DOHH2 (cell line): ENCODE results near the gene VEGFB.

Experiments used
- EZH2phosphoT487 ChIP-seq: fragments of 200-600 bp; sonication (generic); IDR thresholded peaks from 2 replicates; pipeline ENCODE4 v1.6.1; 2017; ENCODE audit warnings: borderline replicate concordance, mild to moderate bottlenecking, antibody characterized with exemption, low read length, moderate library complexity, mixed read lengths
- TF ChIP-seq, protein P1 (sequence below): fragments of 200-600 bp; sonication (generic); IDR thresholded peaks from one replicate; pipeline ENCODE4 v1.5.1; 2014; ENCODE audit warnings: antibody characterized with exemption, mild to moderate bottlenecking, low read depth, low read length; ENCODE audit not compliant: poor library complexity, severe bottlenecking

DNA sequence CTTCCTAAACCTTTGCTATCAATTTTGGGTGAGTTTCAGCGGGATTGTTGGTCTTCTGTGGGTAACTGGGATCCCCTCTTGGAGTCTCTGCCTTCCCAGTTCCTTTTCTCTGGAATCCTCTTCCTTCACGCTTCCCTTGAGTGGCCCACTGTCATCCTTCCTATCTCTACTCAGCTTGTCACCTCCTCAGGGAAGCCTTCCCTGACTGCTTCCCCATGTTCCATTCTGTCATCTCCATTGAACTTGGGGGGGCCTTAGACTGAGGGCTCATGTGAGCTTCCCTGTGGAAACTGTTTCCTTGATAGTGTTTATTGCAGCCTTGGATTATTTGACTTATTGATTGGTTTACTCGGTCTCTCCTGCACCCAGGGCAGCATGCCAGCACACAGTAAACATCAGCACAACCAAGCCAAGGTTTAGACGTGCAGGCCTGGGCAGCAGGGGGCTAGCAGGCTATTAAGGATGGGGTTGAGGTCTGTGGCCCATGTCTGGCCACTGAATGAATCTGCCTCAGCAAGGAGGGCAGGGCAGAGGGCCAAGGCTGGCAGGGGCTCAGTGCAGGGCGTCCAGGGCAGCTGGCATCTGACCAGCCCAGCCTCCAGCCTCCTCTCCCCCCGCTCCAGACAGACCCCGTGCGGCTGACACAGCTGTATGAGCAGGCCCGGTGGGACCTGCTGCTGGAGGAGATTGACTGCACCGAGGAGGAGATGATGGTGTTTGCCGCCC is 15.6 kb upstream of the VEGFB start:
- TF ChIP-seq, protein P1, sequence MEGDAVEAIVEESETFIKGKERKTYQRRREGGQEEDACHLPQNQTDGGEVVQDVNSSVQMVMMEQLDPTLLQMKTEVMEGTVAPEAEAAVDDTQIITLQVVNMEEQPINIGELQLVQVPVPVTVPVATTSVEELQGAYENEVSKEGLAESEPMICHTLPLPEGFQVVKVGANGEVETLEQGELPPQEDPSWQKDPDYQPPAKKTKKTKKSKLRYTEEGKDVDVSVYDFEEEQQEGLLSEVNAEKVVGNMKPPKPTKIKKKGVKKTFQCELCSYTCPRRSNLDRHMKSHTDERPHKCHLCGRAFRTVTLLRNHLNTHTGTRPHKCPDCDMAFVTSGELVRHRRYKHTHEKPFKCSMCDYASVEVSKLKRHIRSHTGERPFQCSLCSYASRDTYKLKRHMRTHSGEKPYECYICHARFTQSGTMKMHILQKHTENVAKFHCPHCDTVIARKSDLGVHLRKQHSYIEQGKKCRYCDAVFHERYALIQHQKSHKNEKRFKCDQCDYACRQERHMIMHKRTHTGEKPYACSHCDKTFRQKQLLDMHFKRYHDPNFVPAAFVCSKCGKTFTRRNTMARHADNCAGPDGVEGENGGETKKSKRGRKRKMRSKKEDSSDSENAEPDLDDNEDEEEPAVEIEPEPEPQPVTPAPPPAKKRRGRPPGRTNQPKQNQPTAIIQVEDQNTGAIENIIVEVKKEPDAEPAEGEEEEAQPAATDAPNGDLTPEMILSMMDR = no peak
- no peak for TF ChIP-seq EZH2phosphoT487
